PC-3 (cell line): ENCODE data around the gene CEBPZOS. TPM values are rescaled to one million over a fixed set of nuclear protein-coding genes. Genes with fewer than 3 reads are reported as not detected.
"Not testable (repeated sequence)": the region's sequence is repeated elsewhere in the genome, so short reads cannot be mapped to it uniquely, and the experiment has no call there.

ENCODE experiments used
- ATAC-seq: fragments of 200-7000 bp; cut with Tn5 transposase; 2 replicates; pipeline ENCODE4 v1.9.1; 2020; ENCODE audit warnings: mild to moderate bottlenecking, moderate library complexity
- BruUV-seq: library from RNA; stranded (reverse); fragments of 400-500 nt; replicated peaks from 2 replicates; lab custom pipeline; 2021; lab: Mats Ljungman, UMichigan
- CTCF ChIA-PET: fragments of 300-600 bp; sonication (Branson Sonifier 250); formaldehyde crosslinking; loops from one replicate; lab custom pipeline; 2022; ENCODE audit warnings: antibody characterized with exemption; lab: Charles Lee
- POLR2A ChIA-PET: fragments of 300-600 bp; sonication (Branson Sonifier 250); formaldehyde crosslinking; loops from one replicate; lab custom pipeline; 2022; ENCODE audit warnings: antibody characterized with exemption; ENCODE audit not compliant: unreplicated experiment; lab: Charles Lee
- DNase-seq: peaks from one replicate; pipeline ENCODE4 v3.0.0-alpha.2; 2015
- H2AFZ ChIP-seq: fragments of 300-600 bp; sonication (generic); 2 replicates; pipeline ENCODE4 v1.6.0; 2016; ENCODE audit warnings: antibody characterized with exemption, low read length
- H3F3A ChIP-seq: fragments of 300-600 bp; sonication (generic); one replicate; pipeline ENCODE4 v1.6.0; 2017; ENCODE audit warnings: antibody characterized with exemption, low read length, control low read depth, mild to moderate bottlenecking; ENCODE audit not compliant: unreplicated experiment
- H3K27ac ChIP-seq: fragments of 300-600 bp; sonication (generic); 2 replicates; pipeline ENCODE4 v1.5.1; 2016; ENCODE audit warnings: mild to moderate bottlenecking, low read length
- H3K27me3 ChIP-seq: fragments of 300-600 bp; sonication (generic); 2 replicates; pipeline ENCODE4 v1.6.1; 2016; ENCODE audit warnings: low read length, mixed read lengths
- H3K36me3 ChIP-seq: fragments of 300-600 bp; sonication (generic); 2 replicates; pipeline ENCODE4 v1.6.1; 2016; ENCODE audit warnings: low read depth, mixed run types, low read length, mixed read lengths
- H3K4me1 ChIP-seq: fragments of 300-600 bp; sonication (generic); 2 replicates; pipeline ENCODE4 v1.5.1; 2016; ENCODE audit warnings: low read length; ENCODE audit not compliant: insufficient read depth
- H3K4me2 ChIP-seq: fragments of 300-600 bp; sonication (generic); 2 replicates; pipeline ENCODE4 v1.6.0; 2016; ENCODE audit warnings: low read length
- H3K4me3 ChIP-seq: fragments of 300-600 bp; sonication (generic); 2 replicates; pipeline ENCODE4 v1.5.1; 2016; ENCODE audit warnings: mild to moderate bottlenecking, low read length, mixed read lengths
- H3K79me2 ChIP-seq: fragments of 300-600 bp; sonication (generic); 2 replicates; pipeline ENCODE4 v1.6.1; 2017; ENCODE audit warnings: low read length, mixed read lengths
- H3K9ac ChIP-seq: fragments of 300-600 bp; sonication (generic); 2 replicates; pipeline ENCODE4 v1.6.0; 2016; ENCODE audit warnings: mild to moderate bottlenecking, low read length
- H3K9me2 ChIP-seq: fragments of 300-600 bp; sonication (generic); replicated peaks from 2 replicates; pipeline ENCODE4 v1.6.1; 2016; ENCODE audit warnings: mixed run types, low read length, mixed read lengths
- H3K9me3 ChIP-seq: fragments of 300-600 bp; sonication (generic); 2 replicates; pipeline ENCODE4 v1.6.1; 2016; ENCODE audit warnings: low read length, mixed read lengths
- H4K20me1 ChIP-seq: fragments of 300-600 bp; sonication (generic); 2 replicates; pipeline ENCODE4 v1.6.1; 2016; ENCODE audit warnings: low read length, mixed read lengths
- EZH2phosphoT487 ChIP-seq: fragments of 300-600 bp; sonication (generic); IDR thresholded peaks from 2 replicates; pipeline ENCODE4 v1.6.1; 2018; ENCODE audit warnings: mild to moderate bottlenecking, antibody characterized with exemption, low read length, borderline replicate concordance
- intact Hi-C: fragments of 100-400 bp; cut with micrococcal nuclease; formaldehyde crosslinking; loops from 2 replicates; pipeline ENCODE4 v1.9.0; 2023
- total RNA-seq: library from RNA; depleted of rRNA; stranded (reverse); fragments of >200 nt; gene quantifications from 2 replicates; pipeline ENCODE4 v1.2.3, GENCODE V29; 2014
- TF ChIP-seq, protein P1 (sequence below): fragments of 300-600 bp; sonication (generic); conservative IDR thresholded peaks from 2 replicates; pipeline ENCODE4 v1.5.1; 2017; ENCODE audit warnings: antibody characterized with exemption, low read depth, mild to moderate bottlenecking, low read length

Gene CEBPZOS
- total RNA-seq, 1 experiment from 2014 or later: 30.8 TPM

DNA sequence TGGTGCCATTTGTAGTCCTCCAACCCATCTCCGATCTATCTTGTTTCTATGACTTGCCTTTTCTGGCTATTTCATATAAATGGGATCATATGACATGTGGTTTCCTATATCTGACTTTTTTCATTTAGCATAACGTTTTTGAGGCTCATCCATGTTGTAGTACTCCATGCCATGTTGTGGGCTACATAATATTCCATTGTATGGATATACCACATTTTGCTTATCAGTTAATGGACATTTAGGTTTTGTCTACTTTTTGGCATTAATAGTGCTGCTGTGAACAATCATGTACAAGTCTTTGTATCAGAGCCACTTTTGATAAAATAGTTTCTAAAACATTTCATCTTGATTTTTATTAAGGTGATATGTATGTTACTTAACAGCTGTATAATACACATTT lies 7.4 kb downstream of the CEBPZOS start:
- DNase-seq: no peak
- H3K9ac ChIP-seq: no peak overlapping the region
- no peak for ATAC-seq
- H3K36me3 ChIP-seq: peaks cover 76% of the 10 kb centered on the region
- H3K9me2 ChIP-seq: no peaks in the 10 kb centered on the region
- H3K9me3 ChIP-seq: no peaks in the 10 kb centered on the region
- ChIA-PET CTCF (no interaction called here), POLR2A (no interaction called here)
- no peak overlapping the region for H3K4me2 ChIP-seq
- no peak overlapping the region for H2AFZ ChIP-seq
- BruUV-seq: no TSS peak
- TF ChIP-seq, protein P1, sequence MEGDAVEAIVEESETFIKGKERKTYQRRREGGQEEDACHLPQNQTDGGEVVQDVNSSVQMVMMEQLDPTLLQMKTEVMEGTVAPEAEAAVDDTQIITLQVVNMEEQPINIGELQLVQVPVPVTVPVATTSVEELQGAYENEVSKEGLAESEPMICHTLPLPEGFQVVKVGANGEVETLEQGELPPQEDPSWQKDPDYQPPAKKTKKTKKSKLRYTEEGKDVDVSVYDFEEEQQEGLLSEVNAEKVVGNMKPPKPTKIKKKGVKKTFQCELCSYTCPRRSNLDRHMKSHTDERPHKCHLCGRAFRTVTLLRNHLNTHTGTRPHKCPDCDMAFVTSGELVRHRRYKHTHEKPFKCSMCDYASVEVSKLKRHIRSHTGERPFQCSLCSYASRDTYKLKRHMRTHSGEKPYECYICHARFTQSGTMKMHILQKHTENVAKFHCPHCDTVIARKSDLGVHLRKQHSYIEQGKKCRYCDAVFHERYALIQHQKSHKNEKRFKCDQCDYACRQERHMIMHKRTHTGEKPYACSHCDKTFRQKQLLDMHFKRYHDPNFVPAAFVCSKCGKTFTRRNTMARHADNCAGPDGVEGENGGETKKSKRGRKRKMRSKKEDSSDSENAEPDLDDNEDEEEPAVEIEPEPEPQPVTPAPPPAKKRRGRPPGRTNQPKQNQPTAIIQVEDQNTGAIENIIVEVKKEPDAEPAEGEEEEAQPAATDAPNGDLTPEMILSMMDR: no peak
- no peak for TF ChIP-seq EZH2phosphoT487
- peaks cover 68% of the 10 kb centered on the region for H3K79me2 ChIP-seq
- H3K27me3 ChIP-seq: no peaks in the 10 kb centered on the region
- H3K27ac ChIP-seq: no peak overlapping the region
- H4K20me1 ChIP-seq: peaks cover 6% of the 10 kb centered on the region; the same call in 1 of the 2 replicates
- intact Hi-C loops: no loop called here
- H3F3A ChIP-seq: no peaks in the 10 kb centered on the region
- H3K4me1 ChIP-seq: peaks cover 1% of the 10 kb centered on the region; the same call in 1 of the 2 replicates
- no peak overlapping the region for H3K4me3 ChIP-seq

DNA sequence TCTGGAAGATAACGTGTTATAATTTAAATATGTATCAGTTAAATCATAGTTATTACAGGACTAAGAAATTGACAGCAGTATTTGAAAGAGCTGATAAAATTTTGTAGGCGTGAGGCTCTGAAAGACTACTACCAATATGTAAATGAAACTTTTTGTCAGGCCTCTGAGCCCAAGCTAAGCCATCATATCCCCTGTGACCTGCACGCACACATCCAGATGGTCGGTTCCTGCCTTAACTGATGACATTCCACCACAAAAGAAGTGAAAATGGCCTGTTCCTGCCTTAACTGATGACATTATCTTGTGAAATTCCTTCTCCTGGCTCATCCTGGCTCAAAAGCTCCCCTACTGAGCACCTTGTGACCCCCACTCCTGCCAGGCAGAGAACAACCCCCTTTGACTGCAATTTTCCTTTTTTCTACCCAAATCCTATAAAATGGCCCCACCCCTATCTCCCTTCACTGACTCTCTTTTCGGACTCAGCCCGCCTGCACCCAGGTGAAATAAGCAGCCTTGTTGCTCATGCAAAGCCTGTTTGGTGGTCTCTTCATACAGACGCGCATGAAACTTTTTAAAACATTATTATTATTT lies 8.9 kb downstream of the CEBPZOS start:
- H3K4me2 ChIP-seq, H3K4me1 ChIP-seq, H3K9me3 ChIP-seq, DNase-seq, H3K9me2 ChIP-seq, H3F3A ChIP-seq, CTCF ChIA-PET, ATAC-seq, H2AFZ ChIP-seq, H4K20me1 ChIP-seq, H3K27ac ChIP-seq, intact Hi-C loops, H3K4me3 ChIP-seq, BruUV-seq, H3K27me3 ChIP-seq, POLR2A ChIA-PET, H3K9ac ChIP-seq: not testable (repeated sequence)
- peaks cover 64% of the 10 kb centered on the region for H3K79me2 ChIP-seq
- H3K36me3 ChIP-seq: peaks cover 84% of the 10 kb centered on the region

DNA sequence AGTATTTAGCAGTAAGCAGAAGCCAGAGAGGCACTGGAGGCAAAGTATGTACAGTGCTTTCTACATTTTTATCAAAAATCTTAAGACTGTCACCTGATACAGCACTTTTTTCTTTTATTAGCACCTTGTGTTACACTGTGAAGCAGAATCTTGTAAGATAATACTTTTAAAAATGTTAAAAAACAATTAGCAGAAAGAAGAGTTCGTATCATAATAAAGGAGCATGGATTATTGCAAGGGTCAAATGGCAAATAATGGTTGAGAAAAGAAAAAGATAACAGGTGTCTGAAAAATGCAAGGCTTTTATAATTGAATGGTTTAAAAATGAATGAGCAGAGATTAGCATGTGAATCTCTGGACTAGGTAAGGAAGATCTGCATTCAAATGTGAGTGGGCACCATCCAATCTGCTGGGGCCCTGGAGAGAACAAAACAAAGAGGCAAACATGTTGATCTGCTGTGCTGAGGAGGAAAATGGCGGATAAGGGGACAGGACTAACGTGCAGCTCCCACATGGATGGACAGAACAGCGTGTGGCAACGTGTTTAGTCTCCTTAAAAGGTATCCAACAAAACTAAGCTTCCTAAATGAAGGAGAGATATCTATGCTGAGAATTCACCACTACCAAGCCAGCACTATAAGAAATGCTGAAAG lies 9.5 kb downstream of the CEBPZOS start:
- Histone ChIP-seq H4K20me1 (peaks cover 6% of the 10 kb centered on the region; the same call in 1 of the 2 replicates), H3K79me2 (peaks cover 57% of the 10 kb centered on the region), H3K27ac (no peak overlapping the region), H3K9me3 (no peaks in the 10 kb centered on the region), H3K9ac (no peak overlapping the region), H3K4me3 (no peak overlapping the region), H3K27me3 (no peaks in the 10 kb centered on the region), H3K4me1 (no peaks in the 10 kb centered on the region), H3K36me3 (peaks cover 85% of the 10 kb centered on the region), H3F3A (no peaks in the 10 kb centered on the region), H3K9me2 (no peaks in the 10 kb centered on the region), H3K4me2 (no peak overlapping the region), H2AFZ (no peak overlapping the region)
- intact Hi-C loops: no loop called here
- ATAC-seq: no peak
- ChIA-PET CTCF (no interaction called here), POLR2A (no interaction called here)
- TF ChIP-seq, protein P1: no peak
- DNase-seq: no peak
- no TSS peak for BruUV-seq

DNA sequence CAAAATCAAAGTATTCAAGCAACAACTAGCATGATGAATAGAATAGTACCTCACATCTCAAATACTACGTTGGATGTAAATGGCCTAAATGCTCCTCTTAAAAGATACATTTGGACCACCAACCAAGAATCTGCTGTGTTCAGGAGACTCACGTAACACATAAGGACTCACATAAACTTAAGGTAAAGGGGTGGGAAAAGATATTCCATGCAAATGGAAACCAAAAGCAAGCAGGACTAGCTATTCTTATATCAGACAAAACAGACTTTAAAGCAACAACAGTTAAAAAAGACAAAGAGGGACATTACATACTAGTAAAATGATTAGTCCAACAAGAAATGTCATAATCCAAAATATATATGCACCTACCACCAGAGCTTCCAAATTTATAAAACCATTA lies 10.5 kb downstream of the CEBPZOS start:
- H3K9me2 ChIP-seq, CTCF ChIA-PET, H3K4me3 ChIP-seq, H3K27me3 ChIP-seq, H3K4me2 ChIP-seq, H3K27ac ChIP-seq, H3K9me3 ChIP-seq, H4K20me1 ChIP-seq, BruUV-seq, intact Hi-C loops, H3K9ac ChIP-seq, ATAC-seq, H3F3A ChIP-seq, H2AFZ ChIP-seq, H3K4me1 ChIP-seq, DNase-seq: not testable (repeated sequence)
- Histone ChIP-seq H3K36me3 (peaks cover 85% of the 10 kb centered on the region), H3K79me2 (peaks cover 57% of the 10 kb centered on the region)
- POLR2A ChIA-PET: interaction anchor here (0.6 kb wide), 1 partner anchor 8 kb away, joined by 14 read pairs; no protein-coding TSS in a partner anchor
